Osteocyte (in vitro differentiated cells): ENCODE measurements around the gene LONRF2. TPM values are rescaled to one million over a fixed set of nuclear protein-coding genes. Genes with fewer than 3 reads are reported as not detected.

Experiments
- DNase-seq: peaks from one replicate; pipeline ENCODE4 v3.0.0; 2021; ENCODE audit warnings: mixed read lengths; ENCODE audit not compliant: unreplicated experiment; ENCODE audit errors: extremely low spot score
- H3K27ac Mint-ChIP-seq: one replicate; pipeline ENCODE4 v1.8.0; 2021; ENCODE audit warnings: mild to moderate bottlenecking, mixed read lengths; ENCODE audit not compliant: unreplicated experiment
- H3K27me3 Mint-ChIP-seq: one replicate; pipeline ENCODE4 v1.8.0; 2021; ENCODE audit warnings: mixed read lengths; ENCODE audit not compliant: unreplicated experiment
- H3K36me3 Mint-ChIP-seq: one replicate; pipeline ENCODE4 v1.8.0; 2021; ENCODE audit warnings: mixed read lengths; ENCODE audit not compliant: unreplicated experiment
- H3K4me1 Mint-ChIP-seq: one replicate; pipeline ENCODE4 v1.8.0; 2021; ENCODE audit warnings: mixed read lengths; ENCODE audit not compliant: unreplicated experiment
- H3K4me3 Mint-ChIP-seq: one replicate; pipeline ENCODE4 v1.8.0; 2021; ENCODE audit warnings: mild to moderate bottlenecking, moderate library complexity, mixed read lengths; ENCODE audit not compliant: unreplicated experiment
- H3K9me3 Mint-ChIP-seq: one replicate; pipeline ENCODE4 v1.8.0; 2021; ENCODE audit warnings: mixed read lengths; ENCODE audit not compliant: unreplicated experiment
- total RNA-seq: library from RNA; stranded (reverse); gene quantifications from 2 replicates; pipeline ENCODE4 v1.2.1, GENCODE V29; 2021
- TF ChIP-seq, protein P1 (sequence below): fragments of 200-600 bp; sonication (generic); IDR thresholded peaks from 2 replicates; pipeline ENCODE4 v1.5.0; 2021; ENCODE audit warnings: antibody characterized with exemption, mild to moderate bottlenecking, moderate library complexity

LONRF2 gene
- total RNA-seq, 1 donor from 2014 or later = 0.32 TPM

DNA sequence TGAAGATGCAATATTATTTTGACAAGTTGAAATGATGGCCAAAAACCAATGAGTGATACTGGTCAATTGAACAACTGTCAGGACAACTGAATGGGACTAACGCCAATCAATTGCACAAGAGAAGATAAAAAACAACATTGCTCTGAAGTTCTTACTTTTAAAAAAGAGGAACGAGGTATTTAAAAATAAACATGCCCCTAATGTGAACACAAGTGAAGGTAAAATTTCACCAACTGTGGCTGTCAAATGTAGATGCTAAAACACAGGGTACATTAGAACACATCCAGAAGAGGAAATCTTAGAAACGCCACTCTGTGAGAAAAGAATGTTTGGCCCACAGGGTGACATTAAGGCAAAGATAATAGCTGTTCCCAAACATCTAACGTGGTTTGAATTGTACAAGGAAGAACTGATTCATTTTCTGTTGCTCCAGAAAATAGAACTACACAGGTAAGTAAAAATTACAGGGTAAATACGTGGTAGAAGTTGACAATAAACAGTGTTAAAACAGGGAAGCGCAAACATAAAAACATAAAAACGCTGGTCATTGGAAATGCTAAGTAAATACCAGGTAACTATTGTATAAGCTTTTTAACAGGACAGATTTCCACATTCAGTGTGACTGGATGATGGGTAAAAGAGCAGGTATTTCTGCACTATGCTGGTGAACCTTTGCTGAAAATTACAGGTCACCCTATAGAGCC lies 20.3 kb downstream of the LONRF2 start:
- DNase-seq = no peak
- Mint-ChIP-seq H3K27ac (no peak overlapping the region), H3K36me3 (peaks cover 4% of the 10 kb centered on the region), H3K4me3 (no peak overlapping the region), H3K27me3 (peaks cover 71% of the 10 kb centered on the region), H3K9me3 (peaks cover 15% of the 10 kb centered on the region), H3K4me1 (no peaks in the 10 kb centered on the region)
- TF ChIP-seq, protein P1, sequence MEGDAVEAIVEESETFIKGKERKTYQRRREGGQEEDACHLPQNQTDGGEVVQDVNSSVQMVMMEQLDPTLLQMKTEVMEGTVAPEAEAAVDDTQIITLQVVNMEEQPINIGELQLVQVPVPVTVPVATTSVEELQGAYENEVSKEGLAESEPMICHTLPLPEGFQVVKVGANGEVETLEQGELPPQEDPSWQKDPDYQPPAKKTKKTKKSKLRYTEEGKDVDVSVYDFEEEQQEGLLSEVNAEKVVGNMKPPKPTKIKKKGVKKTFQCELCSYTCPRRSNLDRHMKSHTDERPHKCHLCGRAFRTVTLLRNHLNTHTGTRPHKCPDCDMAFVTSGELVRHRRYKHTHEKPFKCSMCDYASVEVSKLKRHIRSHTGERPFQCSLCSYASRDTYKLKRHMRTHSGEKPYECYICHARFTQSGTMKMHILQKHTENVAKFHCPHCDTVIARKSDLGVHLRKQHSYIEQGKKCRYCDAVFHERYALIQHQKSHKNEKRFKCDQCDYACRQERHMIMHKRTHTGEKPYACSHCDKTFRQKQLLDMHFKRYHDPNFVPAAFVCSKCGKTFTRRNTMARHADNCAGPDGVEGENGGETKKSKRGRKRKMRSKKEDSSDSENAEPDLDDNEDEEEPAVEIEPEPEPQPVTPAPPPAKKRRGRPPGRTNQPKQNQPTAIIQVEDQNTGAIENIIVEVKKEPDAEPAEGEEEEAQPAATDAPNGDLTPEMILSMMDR = no peak

GRCh38 chr2:100299548-100299947 lies 22.8 kb downstream of the LONRF2 start:
- Mint-ChIP-seq H3K4me1 (no peaks in the 10 kb centered on the region), H3K27ac (no peak overlapping the region), H3K9me3 (peaks cover 15% of the 10 kb centered on the region), H3K27me3 (peaks cover 76% of the 10 kb centered on the region), H3K36me3 (peaks cover 4% of the 10 kb centered on the region), H3K4me3 (no peak overlapping the region)
- TF ChIP-seq, protein P1 = no peak
- no peak for DNase-seq

DNA sequence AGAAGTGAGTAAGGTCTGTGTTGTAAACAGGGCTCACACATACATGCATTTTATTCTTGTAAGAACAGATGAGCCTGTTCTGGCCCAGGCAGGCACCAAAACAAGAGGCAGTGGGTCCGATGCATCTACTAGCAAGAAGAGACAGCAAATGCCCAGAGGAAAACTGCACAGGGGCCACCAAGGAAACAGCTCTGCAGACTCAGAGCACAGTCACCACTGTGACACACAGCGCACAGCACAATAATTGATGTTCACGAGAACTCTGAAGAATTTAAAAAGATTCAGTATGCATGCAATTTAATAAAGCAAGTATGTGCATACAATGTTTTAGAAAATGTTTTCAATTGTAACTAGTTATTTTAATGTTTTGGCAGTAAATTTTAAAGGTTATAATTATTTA lies 24.8 kb downstream of the LONRF2 start:
- DNase-seq = no peak
- Mint-ChIP-seq H3K27ac (no peak overlapping the region), H3K4me1 (no peaks in the 10 kb centered on the region), H3K36me3 (no peaks in the 10 kb centered on the region), H3K9me3 (no peaks in the 10 kb centered on the region), H3K4me3 (no peak overlapping the region), H3K27me3 (peaks cover 74% of the 10 kb centered on the region)
- TF ChIP-seq, protein P1 = no peak

GRCh38 chr2:100294162-100294497 lies 28.2 kb downstream of the LONRF2 start:
- no peaks in the 10 kb centered on the region for H3K9me3 Mint-ChIP-seq

More at GRCh38 chr2:100294162-100294497, 28.2 kb downstream of the LONRF2 start:
- Mint-ChIP-seq H3K27me3 (peaks cover 46% of the 10 kb centered on the region), H3K36me3 (no peaks in the 10 kb centered on the region), H3K4me1 (no peaks in the 10 kb centered on the region), H3K27ac (no peak overlapping the region), H3K4me3 (no peak overlapping the region)
- DNase-seq = no peak
- TF ChIP-seq, protein P1 = no peak
